Karpas-422 (cell line): ENCODE data around the gene PSMD11. TPM values are rescaled to one million over a fixed set of nuclear protein-coding genes. Genes with fewer than 3 reads are reported as not detected.

Experiments used
- DNase-seq: peaks from one replicate; pipeline ENCODE4 v3.0.0-alpha.2; 2015
- H2AFZ ChIP-seq: fragments of 200-600 bp; sonication (generic); 2 replicates; pipeline ENCODE4 v1.6.1; 2014; ENCODE audit warnings: antibody characterized with exemption, low read length, mixed read lengths
- H3K27ac ChIP-seq: fragments of 200-600 bp; sonication (generic); 2 replicates; pipeline ENCODE4 v1.5.1; 2014; ENCODE audit warnings: mild to moderate bottlenecking, low read length, moderate library complexity
- H3K27me3 ChIP-seq: fragments of 200-600 bp; sonication (generic); 2 replicates; pipeline ENCODE4 v1.6.1; 2014; ENCODE audit warnings: low read length, mixed read lengths
- H3K36me3 ChIP-seq: fragments of 200-600 bp; sonication (generic); 2 replicates; pipeline ENCODE4 v1.6.1; 2014; ENCODE audit warnings: low read length, mixed read lengths; ENCODE audit not compliant: insufficient read depth
- H3K4me1 ChIP-seq: fragments of 200-600 bp; sonication (generic); 2 replicates; pipeline ENCODE4 v1.6.1; 2014; ENCODE audit warnings: mild to moderate bottlenecking, low read length, mixed read lengths
- H3K4me2 ChIP-seq: fragments of 200-600 bp; sonication (generic); 2 replicates; pipeline ENCODE4 v1.6.1; 2014; ENCODE audit warnings: low read length, low read depth, mild to moderate bottlenecking; ENCODE audit not compliant: poor library complexity, severe bottlenecking
- H3K4me3 ChIP-seq: fragments of 200-600 bp; sonication (generic); 2 replicates; pipeline ENCODE4 v1.5.1; 2014; ENCODE audit warnings: mild to moderate bottlenecking, antibody characterized with exemption, low read length, mixed read lengths
- H3K79me2 ChIP-seq: fragments of 200-600 bp; sonication (generic); 2 replicates; pipeline ENCODE4 v1.6.1; 2014; ENCODE audit warnings: mild to moderate bottlenecking, low read length, mixed read lengths
- H3K9ac ChIP-seq: fragments of 200-600 bp; sonication (generic); 2 replicates; pipeline ENCODE4 v1.6.0; 2014; ENCODE audit warnings: low read length
- H3K9me2 ChIP-seq: fragments of 200-600 bp; sonication (generic), shearing (Covaris generic); replicated peaks from 2 replicates; pipeline ENCODE4 v1.6.0; 2014; ENCODE audit warnings: mild to moderate bottlenecking, low read length, moderate library complexity; ENCODE audit not compliant: insufficient read depth
- H3K9me3 ChIP-seq: fragments of 300-700, 200-600 bp; sonication (generic); 2 replicates; pipeline ENCODE4 v1.6.1; 2014; ENCODE audit warnings: low read length, mixed read lengths
- H4K20me1 ChIP-seq: fragments of 200-600 bp; sonication (generic); 2 replicates; pipeline ENCODE4 v1.6.1; 2014; ENCODE audit warnings: mild to moderate bottlenecking, antibody characterized with exemption, low read length, low read depth; ENCODE audit not compliant: insufficient read depth
- total RNA-seq: library from RNA; depleted of rRNA; stranded (reverse); fragments of >200 nt; shearing (Covaris generic); gene quantifications from 2 replicates; pipeline ENCODE4 v1.2.3, GENCODE V29; 2014; ENCODE audit warnings: low replicate concordance

Gene PSMD11
- total RNA-seq, 1 experiment from 2014 or later = 79.6 TPM

GRCh38 chr17:32488177-32488542 lies 43.9 kb downstream of the PSMD11 start:
- no peaks in the 10 kb centered on the region for H3K9me2 ChIP-seq
- no peak overlapping the region for H3K4me3 ChIP-seq
- H3K27ac ChIP-seq = no peak overlapping the region
- no peak overlapping the region for H3K4me2 ChIP-seq
- H4K20me1 ChIP-seq = peaks cover 13% of the 10 kb centered on the region; the same call in 1 of the 2 replicates
- DNase-seq = no peak
- peaks cover 11% of the 10 kb centered on the region for H3K4me1 ChIP-seq
- H2AFZ ChIP-seq = no peak overlapping the region
- H3K9me3 ChIP-seq = no peaks in the 10 kb centered on the region
- H3K27me3 ChIP-seq = no peaks in the 10 kb centered on the region
- H3K9ac ChIP-seq = no peak overlapping the region
- H3K36me3 ChIP-seq = no peaks in the 10 kb centered on the region
- no peaks in the 10 kb centered on the region for H3K79me2 ChIP-seq

DNA sequence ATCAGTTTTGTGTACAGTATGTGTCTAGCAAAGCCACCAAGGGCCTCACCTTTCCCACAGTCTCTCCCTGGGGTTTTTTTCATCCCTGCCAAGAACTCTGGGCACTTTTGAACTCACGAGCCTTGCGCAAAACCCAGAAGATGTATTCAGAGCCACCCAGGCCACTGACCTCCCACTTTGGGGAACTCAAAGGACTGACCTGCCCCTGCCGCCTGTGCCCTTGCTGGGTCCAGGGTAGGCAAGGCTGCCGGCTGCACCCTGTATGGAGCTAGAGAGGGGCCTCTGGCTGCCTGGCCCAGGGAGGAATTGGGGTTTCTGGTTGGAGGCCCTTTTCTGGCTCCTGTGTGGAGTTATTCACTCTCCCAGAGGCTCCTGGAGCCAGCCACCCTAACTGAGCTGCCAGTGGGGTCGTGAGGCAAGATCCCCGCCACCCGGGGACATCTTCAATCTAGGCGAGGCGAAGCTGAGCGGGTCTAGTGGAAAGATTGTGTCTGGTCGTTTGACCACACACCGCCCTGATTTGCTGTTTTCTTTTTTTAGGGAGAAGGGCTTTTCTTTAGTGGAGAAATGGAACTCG lies 44.4 kb downstream of the PSMD11 start:
- H4K20me1 ChIP-seq = peaks cover 13% of the 10 kb centered on the region; the same call in 1 of the 2 replicates
- H3K27ac ChIP-seq = no peak overlapping the region
- H2AFZ ChIP-seq = no peak overlapping the region
- no peaks in the 10 kb centered on the region for H3K9me2 ChIP-seq
- no peaks in the 10 kb centered on the region for H3K79me2 ChIP-seq
- no peaks in the 10 kb centered on the region for H3K9me3 ChIP-seq
- H3K9ac ChIP-seq = no peak overlapping the region
- no peak overlapping the region for H3K4me2 ChIP-seq
- no peak for DNase-seq
- no peaks in the 10 kb centered on the region for H3K27me3 ChIP-seq
- H3K4me1 ChIP-seq = peaks cover 11% of the 10 kb centered on the region
- no peaks in the 10 kb centered on the region for H3K36me3 ChIP-seq
- H3K4me3 ChIP-seq = no peak overlapping the region

- H2AFZ ChIP-seq = no peak overlapping the region
- H3K9ac ChIP-seq = no peak overlapping the region
- DNase-seq = no peak
- H3K27me3 ChIP-seq = no peaks in the 10 kb centered on the region
- no peaks in the 10 kb centered on the region for H3K9me3 ChIP-seq
- H3K79me2 ChIP-seq = no peaks in the 10 kb centered on the region
- no peaks in the 10 kb centered on the region for H3K9me2 ChIP-seq
- H3K4me3 ChIP-seq = no peak overlapping the region
- peaks cover 11% of the 10 kb centered on the region for H3K4me1 ChIP-seq
- 0 out of 2 replicates have a peak, but pooled peaks cover 13% of the 10 kb centered on the region for H4K20me1 ChIP-seq
- no peak overlapping the region for H3K27ac ChIP-seq
- no peak overlapping the region for H3K4me2 ChIP-seq
- no peaks in the 10 kb centered on the region for H3K36me3 ChIP-seq
Measured at GRCh38 chr17:32489320-32490100, 45.2 kb downstream of the PSMD11 start.

GRCh38 chr17:32490101-32490482 lies 45.8 kb downstream of the PSMD11 start:
- no peak overlapping the region for H2AFZ ChIP-seq
- H3K36me3 ChIP-seq = no peaks in the 10 kb centered on the region
- no peaks in the 10 kb centered on the region for H3K27me3 ChIP-seq
- H4K20me1 ChIP-seq = 0 out of 2 replicates have a peak, but pooled peaks cover 13% of the 10 kb centered on the region
- no peak overlapping the region for H3K4me2 ChIP-seq
- no peak overlapping the region for H3K4me3 ChIP-seq
- H3K9me3 ChIP-seq = no peaks in the 10 kb centered on the region
- DNase-seq = no peak
- no peak overlapping the region for H3K27ac ChIP-seq
- no peak overlapping the region for H3K9ac ChIP-seq
- H3K4me1 ChIP-seq = peaks cover 11% of the 10 kb centered on the region
- H3K9me2 ChIP-seq = no peaks in the 10 kb centered on the region
- H3K79me2 ChIP-seq = no peaks in the 10 kb centered on the region

DNA sequence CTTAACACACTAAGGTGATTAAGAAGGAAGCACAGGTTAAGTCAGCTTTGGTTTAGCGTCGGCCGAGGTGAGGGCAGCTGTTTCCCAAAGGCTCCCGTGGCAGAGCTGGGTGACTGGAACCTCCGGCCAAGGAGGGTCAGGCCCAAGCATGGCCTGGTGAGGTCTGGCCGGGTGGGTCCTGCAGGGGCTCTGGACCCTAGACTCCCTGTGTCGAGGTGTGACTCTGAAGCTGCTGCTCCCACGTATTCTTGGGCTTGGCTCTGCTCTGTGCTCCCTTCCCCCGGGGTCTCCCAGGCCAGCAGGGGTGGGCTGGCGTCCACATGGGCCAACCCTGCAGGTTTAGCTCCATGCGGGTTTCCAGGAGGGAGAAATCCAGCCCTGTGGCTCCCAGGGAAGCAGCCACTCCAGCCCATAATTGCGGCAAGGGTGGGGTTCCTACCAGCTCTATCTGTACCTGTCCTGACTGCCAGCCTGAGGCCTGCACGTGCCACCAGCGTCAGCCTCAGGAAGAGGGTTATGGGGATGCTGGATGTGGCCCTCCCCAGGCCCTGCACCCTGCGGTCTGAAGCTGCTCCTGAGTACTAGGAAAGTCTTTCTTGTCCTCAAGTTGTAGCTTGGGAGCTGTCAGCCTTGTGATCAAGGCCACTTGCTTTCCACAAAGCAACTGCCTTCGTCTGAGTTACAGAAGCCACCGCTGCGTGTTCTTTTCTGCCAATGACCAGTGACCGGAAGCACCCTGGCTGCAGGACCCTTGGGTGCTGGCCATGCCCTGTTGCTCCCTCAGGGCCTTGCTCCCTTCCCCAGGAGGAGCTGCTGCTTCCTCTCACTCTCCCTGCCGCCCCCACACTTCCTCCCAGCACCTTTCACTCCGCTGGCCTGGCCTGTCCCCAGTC lies 47.3 kb downstream of the PSMD11 start:
- H2AFZ ChIP-seq = no peak overlapping the region

DNA sequence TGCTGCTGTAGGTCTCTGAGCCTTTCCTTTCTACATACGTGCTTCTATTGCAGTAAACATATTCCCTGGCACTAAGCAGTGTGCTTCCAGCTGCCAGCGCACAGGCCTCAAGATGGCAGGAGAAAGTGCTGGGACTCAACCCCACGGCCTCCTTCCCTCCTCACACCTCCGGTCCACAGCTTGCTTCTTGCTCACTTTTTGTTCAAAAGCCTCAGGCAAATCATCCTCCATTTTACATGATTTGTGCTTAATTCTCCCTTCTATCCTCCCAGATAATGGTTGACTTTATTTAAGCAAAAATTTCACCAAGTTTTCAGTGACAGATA lies 47.9 kb downstream of the PSMD11 start:
- H3K9ac ChIP-seq = no peak overlapping the region
- H3K4me1 ChIP-seq = peaks cover 6% of the 10 kb centered on the region

More for the DNA sequence above, 47.3 kb downstream of the PSMD11 start:
- peaks cover 6% of the 10 kb centered on the region for H3K4me1 ChIP-seq
- H3K27me3 ChIP-seq = no peaks in the 10 kb centered on the region
- H3K4me3 ChIP-seq = no peak overlapping the region
- H3K27ac ChIP-seq = no peak overlapping the region
- H3K36me3 ChIP-seq = no peaks in the 10 kb centered on the region
- no peaks in the 10 kb centered on the region for H3K79me2 ChIP-seq
- no peaks in the 10 kb centered on the region for H3K9me2 ChIP-seq
- H4K20me1 ChIP-seq = 0 out of 2 replicates have a peak, but pooled peaks cover 13% of the 10 kb centered on the region
- no peak overlapping the region for H3K4me2 ChIP-seq
- no peaks in the 10 kb centered on the region for H3K9me3 ChIP-seq
- no peak overlapping the region for H3K9ac ChIP-seq
- no peak for DNase-seq

DNA sequence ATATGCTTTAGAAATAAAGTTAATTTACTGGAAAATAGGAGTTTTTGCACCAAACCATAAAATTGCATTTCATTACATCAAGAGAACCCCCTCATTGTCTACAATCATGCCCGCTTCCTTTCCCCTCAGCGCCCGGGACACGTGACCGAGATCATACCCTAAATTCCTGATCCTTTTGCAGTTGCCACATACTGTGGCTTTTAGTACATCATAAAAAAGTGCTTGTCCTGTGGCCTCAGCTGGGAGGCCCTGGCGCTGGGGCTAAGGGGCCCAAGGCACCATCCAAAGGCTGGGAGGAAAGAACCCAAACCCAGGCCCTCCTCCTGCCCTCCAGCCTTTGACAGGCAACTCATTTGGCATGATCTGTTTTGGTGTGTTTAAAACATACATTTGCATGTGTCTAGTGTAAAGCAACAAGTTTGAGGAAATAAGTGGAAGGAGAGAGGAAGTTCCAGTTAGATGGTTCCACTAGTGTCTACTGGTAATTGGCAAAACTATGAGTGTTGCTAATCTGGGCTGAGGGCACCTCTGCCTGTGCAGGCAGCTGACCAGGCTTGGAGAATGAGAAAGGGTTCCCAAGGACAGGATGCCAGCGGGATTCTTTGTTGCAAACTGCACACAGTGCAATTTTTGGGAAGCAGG lies 48.5 kb downstream of the PSMD11 start:
- no peak overlapping the region for H3K27ac ChIP-seq
- no peak for DNase-seq
- H3K4me1 ChIP-seq = peaks cover 6% of the 10 kb centered on the region
- no peak overlapping the region for H2AFZ ChIP-seq
- H3K9me2 ChIP-seq = no peaks in the 10 kb centered on the region
- no peak overlapping the region for H3K4me2 ChIP-seq
- no peak overlapping the region for H3K4me3 ChIP-seq
- no peaks in the 10 kb centered on the region for H3K27me3 ChIP-seq
- no peaks in the 10 kb centered on the region for H3K79me2 ChIP-seq
- no peaks in the 10 kb centered on the region for H3K9me3 ChIP-seq
- 0 out of 2 replicates have a peak, but pooled peaks cover 9% of the 10 kb centered on the region for H4K20me1 ChIP-seq
- H3K9ac ChIP-seq = no peak overlapping the region
- H3K36me3 ChIP-seq = no peaks in the 10 kb centered on the region

More for the DNA sequence above, 47.9 kb downstream of the PSMD11 start:
- no peaks in the 10 kb centered on the region for H3K36me3 ChIP-seq
- no peak overlapping the region for H3K27ac ChIP-seq
- H3K9me3 ChIP-seq = no peaks in the 10 kb centered on the region
- no peak overlapping the region for H2AFZ ChIP-seq
- 0 out of 2 replicates have a peak, but pooled peaks cover 13% of the 10 kb centered on the region for H4K20me1 ChIP-seq
- H3K4me2 ChIP-seq = no peak overlapping the region
- H3K27me3 ChIP-seq = no peaks in the 10 kb centered on the region
- no peak for DNase-seq
- no peaks in the 10 kb centered on the region for H3K79me2 ChIP-seq
- no peaks in the 10 kb centered on the region for H3K9me2 ChIP-seq
- no peak overlapping the region for H3K4me3 ChIP-seq
